Keratinocyte (primary cell): Measurements from ENCODE around the gene MSRB1. TPM values are rescaled to one million over a fixed set of nuclear protein-coding genes. Genes with fewer than 3 reads are reported as not detected.

Experiments
- DNase-seq: peaks from one replicate; pipeline ENCODE4 v3.0.0-alpha.2; 2011; ENCODE audit warnings: low read depth, missing footprints, low spot score
- FAIRE-seq: peaks from 2 replicates; lab custom pipeline; 2011; peaks lifted over from hg19 to GRCh38; lab: Jason Lieb, UNC
- H2AFZ ChIP-seq: 2 replicates; pipeline ENCODE4 v1.6.0; 2012; ENCODE audit warnings: low read length, control low read depth, inconsistent platforms; ENCODE audit not compliant: control insufficient read depth
- H3K27ac ChIP-seq: 2 replicates; pipeline ENCODE4 v1.5.1; 2011; ENCODE audit warnings: low read length; ENCODE audit not compliant: control insufficient read depth, insufficient read depth
- H3K27me3 ChIP-seq: 3 replicates; pipeline ENCODE4 v1.6.0; 2011; ENCODE audit warnings: low read length; ENCODE audit not compliant: control insufficient read depth, insufficient read depth; ENCODE audit errors: extremely low read depth
- H3K36me3 ChIP-seq, 2 experiments: 2 replicates in 1 of 2; 3 replicates in 1 of 2; pipeline ENCODE4 v1.5.1; 2011; ENCODE audit warnings: low read length in 2 of 2, mild to moderate bottlenecking in 1 of 2; ENCODE audit not compliant: control insufficient read depth in 2 of 2, insufficient read depth in 2 of 2; ENCODE audit errors: extremely low read depth in 1 of 2
- H3K4me1 ChIP-seq: 3 replicates; pipeline ENCODE4 v1.5.1; 2011; ENCODE audit warnings: low read length; ENCODE audit not compliant: control insufficient read depth, insufficient read depth; ENCODE audit errors: extremely low read depth
- H3K4me2 ChIP-seq: 3 replicates; pipeline ENCODE4 v1.6.0; 2011; ENCODE audit warnings: low read depth, low read length; ENCODE audit not compliant: control insufficient read depth, insufficient read depth; ENCODE audit errors: extremely low read depth
- H3K4me3 ChIP-seq, 3 experiments: fragments of 200-600 bp in 1 of 3; sonication (generic) in 1 of 3; 2 replicates in 2 of 3; 3 replicates in 1 of 3; pipeline ENCODE4 v1.5.1; 2011 to 2016; ENCODE audit warnings: low read length in 3 of 3, mild to moderate bottlenecking in 3 of 3, control low read depth in 2 of 3, inconsistent platforms in 1 of 3, low read depth in 1 of 3, mixed read lengths in 1 of 3, mixed run types in 1 of 3, moderate library complexity in 1 of 3; ENCODE audit not compliant: control insufficient read depth in 2 of 3, insufficient read depth in 2 of 3; ENCODE audit errors: extremely low read depth in 1 of 3
- H3K79me2 ChIP-seq: 2 replicates; pipeline ENCODE4 v1.6.0; 2012; ENCODE audit warnings: low read length; ENCODE audit not compliant: control insufficient read depth, insufficient read depth
- H3K9ac ChIP-seq: 3 replicates; pipeline ENCODE4 v1.6.0; 2011; ENCODE audit warnings: low read length; ENCODE audit not compliant: control insufficient read depth, insufficient read depth; ENCODE audit errors: extremely low read depth
- H3K9me1 ChIP-seq: 3 replicates; pipeline ENCODE4 v1.6.0; 2011; ENCODE audit warnings: low read length; ENCODE audit not compliant: control insufficient read depth, insufficient read depth; ENCODE audit errors: extremely low read depth
- H3K9me3 ChIP-seq: 2 replicates; pipeline ENCODE4 v1.5.1; 2012; ENCODE audit warnings: low read depth, low read length; ENCODE audit not compliant: control insufficient read depth
- H4K20me1 ChIP-seq: 3 replicates; pipeline ENCODE4 v1.6.0; 2011; ENCODE audit warnings: low read length; ENCODE audit not compliant: control insufficient read depth, insufficient read depth; ENCODE audit errors: extremely low read depth
- CTCF ChIP-seq, 3 experiments: IDR thresholded peaks in 1 of 3; conservative IDR thresholded peaks in 1 of 3; optimal IDR thresholded peaks in 1 of 3; 2 replicates in 2 of 3; 3 replicates in 1 of 3; pipeline versions ENCODE3 to v1.5.1; 2011; ENCODE audit warnings: low read length in 3 of 3, mild to moderate bottlenecking in 3 of 3, moderate library complexity in 2 of 3, control low read depth in 1 of 3, inconsistent platforms in 1 of 3; ENCODE audit not compliant: insufficient read depth in 2 of 3; ENCODE audit errors: extremely low read depth in 1 of 3
- EZH2 ChIP-seq: IDR thresholded peaks from one replicate; pipeline ENCODE4 v1.6.1; 2012; ENCODE audit warnings: inconsistent platforms, mild to moderate bottlenecking, low read length, moderate library complexity
- dilution Hi-C: fragments of 300-500 bp; cut with MboI; formaldehyde crosslinking; loops from one replicate; pipeline ENCODE4 v1.7.0; 2020; ENCODE audit warnings: low sequenced_read_pairs; ENCODE audit not compliant: extremely low pct_ligation_motif_present
- polyA plus RNA-seq, 5 experiments: library from polyadenylated mRNA; depleted of rRNA in 3 of 5; stranded (reverse) in 3 of 5; stranded (forward) in 1 of 5; unstranded in 1 of 5; fragments of >200 nt; gene quantifications; 1 replicate in 1 of 5; 2 replicates in 3 of 5; 3 replicates in 1 of 5; pipeline versions ENCODE4 v1.2.1 to v1.2.3, GENCODE V29; 2011 to 2012; ENCODE audit warnings: missing spikeins in 2 of 5, low read depth in 1 of 5, low replicate concordance in 1 of 5

Gene MSRB1
- polyA plus RNA-seq, 1 donor (not counting 4 experiments of a cell fraction or from before 2014, with no cell fraction given), result 25.2 TPM

DNA sequence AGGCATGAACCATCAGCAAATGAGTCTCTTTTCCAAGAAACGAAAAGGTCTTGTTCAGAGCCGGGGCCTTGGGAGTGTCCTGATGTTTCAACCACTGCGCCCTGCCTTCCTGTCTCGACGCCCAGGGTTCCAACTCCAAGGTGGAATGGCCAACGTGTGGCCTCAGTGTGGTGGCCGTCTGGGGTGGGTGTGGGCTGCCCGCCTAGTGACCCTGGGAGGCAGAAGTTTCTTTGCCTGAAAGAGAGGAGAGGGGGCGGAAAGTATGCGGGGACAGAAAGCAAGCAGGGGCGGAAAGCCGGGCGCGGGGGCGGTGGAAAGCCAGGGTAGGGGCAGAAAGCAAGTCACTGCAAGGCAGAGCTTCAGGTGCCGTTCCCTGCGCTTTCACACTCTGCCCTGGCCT lies 4.1 kb downstream of the MSRB1 start:
- H3K27ac ChIP-seq, result no peak overlapping the region
- H4K20me1 ChIP-seq, result no peaks in the 10 kb centered on the region
- H3K4me3 ChIP-seq, result no peak overlapping the region
- H3K4me1 ChIP-seq, result peaks cover 23% of the 10 kb centered on the region
- no peak for FAIRE-seq
- peaks cover 0 to 4% of the 10 kb centered on the region in 2 experiments for H3K36me3 ChIP-seq
- H3K9me1 ChIP-seq, result no peaks in the 10 kb centered on the region
- no peaks in the 10 kb centered on the region for H3K79me2 ChIP-seq
- H3K9me3 ChIP-seq, result no peaks in the 10 kb centered on the region
- TF ChIP-seq CTCF (optimal IDR thresholded peaks at IDR 0.05 in 1 of 3, IDR thresholded peaks at IDR 0.05 in 1 of 3, conservative IDR thresholded peaks at IDR 0.05 in 1 of 3; ENCODE audit: extremely low read depth in 1 of 3, insufficient read depth in 2 of 3, low read length in 3 of 3) (no peak), EZH2 (no peak)
- H3K4me2 ChIP-seq, result no peak overlapping the region
- no peaks in the 10 kb centered on the region for H3K27me3 ChIP-seq
- H3K9ac ChIP-seq, result no peak overlapping the region
- DNase-seq, result no peak
- no peak overlapping the region for H2AFZ ChIP-seq
- dilution Hi-C loops, result no loop called here

- Histone ChIP-seq H3K27ac (no peak overlapping the region), H3K9me1 (no peaks in the 10 kb centered on the region), H3K4me3 (no peak overlapping the region), H3K9ac (no peak overlapping the region), H3K4me1 (peaks cover 21% of the 10 kb centered on the region), H3K79me2 (no peaks in the 10 kb centered on the region), H3K36me3 (peaks cover 0 to 4% of the 10 kb centered on the region in 2 experiments), H3K4me2 (no peak overlapping the region), H3K9me3 (no peaks in the 10 kb centered on the region), H2AFZ (no peak overlapping the region), H4K20me1 (no peaks in the 10 kb centered on the region), H3K27me3 (no peaks in the 10 kb centered on the region)
- no peak for TF ChIP-seq CTCF (optimal IDR thresholded peaks at IDR 0.05 in 1 of 3, IDR thresholded peaks at IDR 0.05 in 1 of 3, conservative IDR thresholded peaks at IDR 0.05 in 1 of 3; ENCODE audit: extremely low read depth in 1 of 3, insufficient read depth in 2 of 3, low read length in 3 of 3)
- TF ChIP-seq EZH2, result no peak
- dilution Hi-C loops, result no loop called here
- DNase-seq (no peak), FAIRE-seq (no peak)
Measured at GRCh38 chr16:1938316-1938715, 4.7 kb downstream of the MSRB1 start.
